WERI-Rb-1 (cell line): ENCODE data around the gene KCNJ5.

Experiments used
- DNase-seq: peaks from one replicate; pipeline ENCODE4 v3.0.0-alpha.2; 2020
- H3K27ac ChIP-seq: fragments of 250-450 bp; sonication (Bioruptor Pico); 2 replicates; pipeline ENCODE4 v1.5.1; 2020; ENCODE audit warnings: mild to moderate bottlenecking, moderate library complexity
- H3K27me3 ChIP-seq: fragments of 250-450 bp; sonication (Bioruptor Pico); 2 replicates; pipeline ENCODE4 v1.5.1; 2021; ENCODE audit warnings: mild to moderate bottlenecking, low read depth, moderate library complexity; ENCODE audit not compliant: insufficient read depth, severe bottlenecking
- H3K36me3 ChIP-seq: fragments of 250-450 bp; sonication (Bioruptor Pico); 2 replicates; pipeline ENCODE4 v1.5.1; 2020; ENCODE audit warnings: mild to moderate bottlenecking, moderate library complexity
- H3K4me3 ChIP-seq: 2 replicates; pipeline ENCODE4 v1.5.1; 2011; ENCODE audit warnings: low read depth, mild to moderate bottlenecking, control low read depth, low read length
- H3K9me3 ChIP-seq: fragments of 250-450 bp; sonication (Bioruptor Pico); 2 replicates; pipeline ENCODE4 v1.5.1; 2021; ENCODE audit warnings: mild to moderate bottlenecking, moderate library complexity; ENCODE audit not compliant: severe bottlenecking
- CTCF ChIP-seq: IDR thresholded peaks from 2 replicates; pipeline ENCODE4 v1.5.1; 2011; ENCODE audit warnings: low read depth, mild to moderate bottlenecking, control low read depth, inconsistent platforms, low read length

Gene KCNJ5

GRCh38 chr11:128913806-128914205, 22.6 kb downstream of the KCNJ5 start:
- H3K27me3 ChIP-seq, result no peaks in the 10 kb centered on the region
- no peak for TF ChIP-seq CTCF
- no peak overlapping the region for H3K27ac ChIP-seq
- peak; percentile 36 for DNase-seq
- H3K9me3 ChIP-seq, result peaks cover 5% of the 10 kb centered on the region
- H3K4me3 ChIP-seq, result no peak overlapping the region
- H3K36me3 ChIP-seq, result no peaks in the 10 kb centered on the region

GRCh38 chr11:128914216-128915148, 23.3 kb downstream of the KCNJ5 start:
- no peak for TF ChIP-seq CTCF
- Histone ChIP-seq H3K4me3 (no peak overlapping the region), H3K27me3 (no peaks in the 10 kb centered on the region), H3K9me3 (peaks cover 5% of the 10 kb centered on the region), H3K27ac (no peak overlapping the region), H3K36me3 (no peaks in the 10 kb centered on the region)
- DNase-seq, result no peak

GRCh38 chr11:128915149-128915521, 24.0 kb downstream of the KCNJ5 start:
- Histone ChIP-seq H3K9me3 (peaks cover 5% of the 10 kb centered on the region), H3K27me3 (no peaks in the 10 kb centered on the region), H3K4me3 (no peak overlapping the region), H3K27ac (no peak overlapping the region), H3K36me3 (no peaks in the 10 kb centered on the region)
- no peak for TF ChIP-seq CTCF
- DNase-seq, result peak; percentile 30

- H3K36me3 ChIP-seq, result no peaks in the 10 kb centered on the region
- DNase-seq, result no peak
Observed at GRCh38 chr11:128916037-128916572, 24.9 kb downstream of the KCNJ5 start.

GRCh38 chr11:128916681-128917080, 25.5 kb downstream of the KCNJ5 start:
- no peak for TF ChIP-seq CTCF
- no peak overlapping the region for H3K27ac ChIP-seq
- no peaks in the 10 kb centered on the region for H3K27me3 ChIP-seq
- DNase-seq, result no peak
- no peaks in the 10 kb centered on the region for H3K36me3 ChIP-seq
- no peak overlapping the region for H3K4me3 ChIP-seq
- H3K9me3 ChIP-seq, result peaks cover 5% of the 10 kb centered on the region

More at GRCh38 chr11:128916037-128916572, 24.9 kb downstream of the KCNJ5 start:
- Histone ChIP-seq H3K4me3 (no peak overlapping the region), H3K27me3 (no peaks in the 10 kb centered on the region), H3K27ac (no peak overlapping the region), H3K9me3 (peaks cover 5% of the 10 kb centered on the region)
- no peak for TF ChIP-seq CTCF
